ENCODE results near the gene ATP2B2.

DNA sequence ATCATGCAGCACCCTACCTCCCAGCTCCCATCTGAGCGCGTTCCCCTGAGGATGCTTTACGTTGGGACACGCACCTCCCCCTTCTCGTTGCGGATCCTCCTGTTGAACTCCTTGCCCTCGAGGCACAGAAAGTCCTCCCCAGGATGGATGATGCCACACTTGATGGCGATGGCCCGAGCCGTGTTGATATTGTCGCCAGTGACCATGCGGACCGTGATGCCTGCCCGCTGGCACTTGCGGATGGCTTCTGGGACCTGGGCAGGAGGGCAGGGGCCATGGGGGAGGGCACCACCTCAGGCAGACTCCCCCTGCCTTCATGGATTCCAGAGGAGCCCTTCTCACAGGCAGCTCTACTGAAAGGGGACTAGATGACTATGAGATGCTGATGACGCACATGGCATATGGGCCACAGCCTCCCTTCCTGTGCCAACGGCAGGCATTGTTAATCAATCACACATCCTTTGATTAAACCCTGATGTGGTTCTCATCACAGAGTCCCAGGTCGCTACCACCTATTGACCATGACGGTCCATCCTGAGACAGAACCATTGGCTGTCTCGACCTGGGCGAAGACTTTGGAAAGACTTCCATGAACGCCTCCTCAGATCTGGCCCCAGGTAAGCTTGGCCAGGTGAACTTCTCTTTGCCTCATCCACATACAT lies 154.9 kb downstream of the ATP2B2 start:
- TF ChIP-seq, protein P1, sequence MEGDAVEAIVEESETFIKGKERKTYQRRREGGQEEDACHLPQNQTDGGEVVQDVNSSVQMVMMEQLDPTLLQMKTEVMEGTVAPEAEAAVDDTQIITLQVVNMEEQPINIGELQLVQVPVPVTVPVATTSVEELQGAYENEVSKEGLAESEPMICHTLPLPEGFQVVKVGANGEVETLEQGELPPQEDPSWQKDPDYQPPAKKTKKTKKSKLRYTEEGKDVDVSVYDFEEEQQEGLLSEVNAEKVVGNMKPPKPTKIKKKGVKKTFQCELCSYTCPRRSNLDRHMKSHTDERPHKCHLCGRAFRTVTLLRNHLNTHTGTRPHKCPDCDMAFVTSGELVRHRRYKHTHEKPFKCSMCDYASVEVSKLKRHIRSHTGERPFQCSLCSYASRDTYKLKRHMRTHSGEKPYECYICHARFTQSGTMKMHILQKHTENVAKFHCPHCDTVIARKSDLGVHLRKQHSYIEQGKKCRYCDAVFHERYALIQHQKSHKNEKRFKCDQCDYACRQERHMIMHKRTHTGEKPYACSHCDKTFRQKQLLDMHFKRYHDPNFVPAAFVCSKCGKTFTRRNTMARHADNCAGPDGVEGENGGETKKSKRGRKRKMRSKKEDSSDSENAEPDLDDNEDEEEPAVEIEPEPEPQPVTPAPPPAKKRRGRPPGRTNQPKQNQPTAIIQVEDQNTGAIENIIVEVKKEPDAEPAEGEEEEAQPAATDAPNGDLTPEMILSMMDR (IDR thresholded peaks at IDR 0.05): no peak
- no peak for TF ChIP-seq POLR2A (IDR thresholded peaks at IDR 0.05)
